Measurements from ENCODE around the gene C6orf136.

C6orf136 gene

GRCh38 chr6:30686908-30687658 is 40.1 kb downstream of the C6orf136 start:
- peak; percentile 64 to 66 for DNase-seq (ENCODE audit: low read depth in 2 of 2)

GRCh38 chr6:30687659-30688431 is 40.9 kb downstream of the C6orf136 start:
- no peak for DNase-seq (ENCODE audit: low read depth in 2 of 2)

GRCh38 chr6:30688569-30688968 is 41.6 kb downstream of the C6orf136 start:
- DNase-seq (ENCODE audit: low read depth in 2 of 2) = no peak

- DNase-seq (ENCODE audit: low read depth in 2 of 2) = no peak
Observed at GRCh38 chr6:30689022-30689865, 42.3 kb downstream of the C6orf136 start.

- no peak for DNase-seq (ENCODE audit: low read depth in 2 of 2)
Observed at GRCh38 chr6:30689985-30690384, 43.1 kb downstream of the C6orf136 start.

- DNase-seq (ENCODE audit: low read depth in 2 of 2) = peak; percentile 36 to 47
Observed at GRCh38 chr6:30690403-30691207, 43.7 kb downstream of the C6orf136 start, which contains the start of gene NRM. NRM (minus strand) TSS chr6:30690984; CDS start chr6:30690974, 10 bp downstream.

- no peak for DNase-seq (ENCODE audit: low read depth in 2 of 2)
Observed at GRCh38 chr6:30691208-30691847, 44.4 kb downstream of the C6orf136 start.

GRCh38 chr6:30696432-30696831 is 49.5 kb downstream of the C6orf136 start:
- DNase-seq (ENCODE audit: low read depth in 2 of 2) = no peak

GRCh38 chr6:30700340-30700739 is 53.4 kb downstream of the C6orf136 start:
- no peak for DNase-seq (ENCODE audit: low read depth in 2 of 2)
